Peyer's patch (tissue), 4 donors: ENCODE results near the gene ADAMTS4. TPM values are rescaled to one million over a fixed set of nuclear protein-coding genes. Genes with fewer than 3 reads are reported as not detected.

Experiments used
- DNase-seq, 3 donors: peaks; one replicate each; pipeline ENCODE4 v3.0.0-alpha.2; 2017 to 2019
- H3K27ac ChIP-seq, 4 donors: fragments of 200-600 bp; sonication (generic); one replicate each; pipeline ENCODE4 v1.5.1; 2016 to 2019
- H3K27me3 ChIP-seq, 2 donors: fragments of 200-600 bp; sonication (generic); one replicate each; pipeline ENCODE4 v1.5.1; 2019
- H3K36me3 ChIP-seq, 3 donors: fragments of 200-600 bp; sonication (generic); one replicate each; pipeline ENCODE4 v1.5.1; 2016 to 2019
- H3K4me1 ChIP-seq, 4 donors: fragments of 200-600 bp; sonication (generic); one replicate each; pipeline ENCODE4 v1.5.1; 2016 to 2019
- H3K4me3 ChIP-seq, 4 donors: fragments of 200-600 bp; sonication (generic); 1 replicate in 3 of 4; 2 replicates in 1 of 4; pipeline ENCODE4 v1.5.1; 2016 to 2019; ENCODE audit warnings: mild to moderate bottlenecking in 1 of 4
- H3K9me3 ChIP-seq, 4 donors: fragments of 200-600 bp; sonication (generic); one replicate each; pipeline ENCODE4 v1.5.1; 2016 to 2019; ENCODE audit warnings: mild to moderate bottlenecking in 1 of 4
- CTCF ChIP-seq, 6 experiments: fragments of 450-650 bp in 4 of 6; fragments of 200-600 bp in 2 of 6; sonication (generic) in 1 of 6; IDR thresholded peaks; one replicate each; pipeline ENCODE4 v1.5.1; 2017 to 2019; ENCODE audit warnings: antibody characterized with exemption in 6 of 6, mild to moderate bottlenecking in 3 of 6, moderate library complexity in 1 of 6
- POLR2A ChIP-seq, 2 donors: fragments of 450-650 bp; IDR thresholded peaks; one replicate each; pipeline ENCODE4 v1.5.1; 2017; ENCODE audit warnings: antibody characterized with exemption in 2 of 2, mild to moderate bottlenecking in 2 of 2, moderate library complexity in 2 of 2
- total RNA-seq, 4 donors: library from RNA; depleted of rRNA; stranded (reverse); fragments of >200 nt; gene quantifications; one replicate each; pipeline ENCODE4 v1.1.0, GENCODE V29; 2016

ADAMTS4 gene
- total RNA-seq, 4 donors from 2014 or later: 0.18 to 65.2 (median 1.9) TPM

GRCh38 chr1:161223805-161224694, 25.2 kb upstream of the ADAMTS4 start:
- peak in 1 of 3 donors; percentile 75 for DNase-seq
- Histone ChIP-seq H3K4me3 (no peak overlapping the region), H3K9me3 (no peaks in the 10 kb centered on the region), H3K4me1 (peaks cover 6 to 40% (median 10%) of the 10 kb centered on the region in 4 donors), H3K27ac (peak overlapping the region in 2 of 4 donors; percentile 76 to 79), H3K36me3 (peaks cover 0 to 14% (median 0%) of the 10 kb centered on the region in 3 donors), H3K27me3 (no peaks in the 10 kb centered on the region)
- TF ChIP-seq CTCF (IDR thresholded peaks at IDR 0.05) (no peak), POLR2A (IDR thresholded peaks at IDR 0.05) (no peak)

GRCh38 chr1:161222175-161223019, 23.5 kb upstream of the ADAMTS4 start:
- H3K4me3 ChIP-seq: peak overlapping the region in 1 of 4 donors; percentile 7
- no peaks in the 10 kb centered on the region for H3K9me3 ChIP-seq
- TF ChIP-seq POLR2A (IDR thresholded peaks at IDR 0.05) (no peak), CTCF (IDR thresholded peaks at IDR 0.05) (no peak)
- H3K27ac ChIP-seq: no peak overlapping the region
- H3K36me3 ChIP-seq: no peaks in the 10 kb centered on the region
- DNase-seq: peak in 1 of 3 donors; percentile 25
- H3K27me3 ChIP-seq: no peaks in the 10 kb centered on the region
- peaks cover 3 to 45% (median 13%) of the 10 kb centered on the region in 4 donors for H3K4me1 ChIP-seq

GRCh38 chr1:161220002-161220401, 21.1 kb upstream of the ADAMTS4 start:
- DNase-seq: no peak
- H3K27ac ChIP-seq: no peak overlapping the region
- no peaks in the 10 kb centered on the region for H3K36me3 ChIP-seq
- H3K9me3 ChIP-seq: no peaks in the 10 kb centered on the region
- no peak for TF ChIP-seq POLR2A (IDR thresholded peaks at IDR 0.05)
- TF ChIP-seq CTCF (IDR thresholded peaks at IDR 0.05): no peak
- no peaks in the 10 kb centered on the region for H3K27me3 ChIP-seq
- H3K4me1 ChIP-seq: peaks cover 0 to 29% (median 7%) of the 10 kb centered on the region in 4 donors
- H3K4me3 ChIP-seq: no peak overlapping the region

- TF ChIP-seq CTCF (IDR thresholded peaks at IDR 0.05) (no peak), POLR2A (IDR thresholded peaks at IDR 0.05) (no peak)
- peaks cover 0 to 5% (median 0%) of the 10 kb centered on the region in 3 donors for H3K36me3 ChIP-seq
- no peak overlapping the region for H3K27ac ChIP-seq
- DNase-seq: no peak
- H3K27me3 ChIP-seq: no peaks in the 10 kb centered on the region
- no peaks in the 10 kb centered on the region for H3K9me3 ChIP-seq
- peaks cover 0 to 22% (median 3%) of the 10 kb centered on the region in 4 donors for H3K4me1 ChIP-seq
- no peak overlapping the region for H3K4me3 ChIP-seq
Measured at GRCh38 chr1:161219078-161219892, 20.4 kb upstream of the ADAMTS4 start.
